Measurements from ENCODE around the gene CHRNB2.
A peak's percentile ranks its signal among the peaks of the same experiment; 100 is the strongest.

CHRNB2 gene

GRCh38 chr1:154599658-154600057 lies 32.1 kb downstream of the CHRNB2 start:
- peaks cover 80% of the 10 kb centered on the region for H3K36me3 ChIP-seq (ENCODE audit: insufficient read depth, low read length)
- no peaks in the 10 kb centered on the region for H3K27me3 ChIP-seq (ENCODE audit: insufficient read depth, low read length)
- peaks cover 6% of the 10 kb centered on the region; the same call in 1 of the 2 replicates for H3K4me1 ChIP-seq (ENCODE audit: insufficient read depth, low read length)
- no peak overlapping the region for H3K9ac ChIP-seq (ENCODE audit: low read depth, low read length)
- H3K9me3 ChIP-seq (ENCODE audit: insufficient read depth, low read depth, low read length), result no peaks in the 10 kb centered on the region
- no peak overlapping the region for H3K4me3 ChIP-seq (ENCODE audit: low read length)
- H3K27ac ChIP-seq (ENCODE audit: low read depth, low read length), result no peak overlapping the region
- WGBS, result 80% methylated on average over 2 of the region's 3 CpGs

- no peaks in the 10 kb centered on the region for H3K9me3 ChIP-seq (ENCODE audit: insufficient read depth, low read depth, low read length)
- no peaks in the 10 kb centered on the region for H3K27me3 ChIP-seq (ENCODE audit: insufficient read depth, low read length)
- H3K4me3 ChIP-seq (ENCODE audit: low read length), result no peak overlapping the region
- no peak overlapping the region for H3K27ac ChIP-seq (ENCODE audit: low read depth, low read length)
- H3K36me3 ChIP-seq (ENCODE audit: insufficient read depth, low read length), result peaks cover 54% of the 10 kb centered on the region
- peaks cover 9% of the 10 kb centered on the region for H3K4me1 ChIP-seq (ENCODE audit: insufficient read depth, low read length)
- 91% methylated on average over 2 of the region's 2 CpGs for WGBS
- no peak overlapping the region for H3K9ac ChIP-seq (ENCODE audit: low read depth, low read length)
These were observed 35.7 kb downstream of the CHRNB2 start for GRCh38 chr1:154603317-154603716.

- H3K9me3 ChIP-seq (ENCODE audit: insufficient read depth, low read depth, low read length), result no peaks in the 10 kb centered on the region
- no peak overlapping the region for H3K27ac ChIP-seq (ENCODE audit: low read depth, low read length)
- H3K9ac ChIP-seq (ENCODE audit: low read depth, low read length), result no peak overlapping the region
- H3K27me3 ChIP-seq (ENCODE audit: insufficient read depth, low read length), result no peaks in the 10 kb centered on the region
- peaks cover 35% of the 10 kb centered on the region for H3K36me3 ChIP-seq (ENCODE audit: insufficient read depth, low read length)
- WGBS, result 93% methylated on average over 2 of the region's 2 CpGs
- no peak overlapping the region for H3K4me3 ChIP-seq (ENCODE audit: low read length)
- peaks cover 24% of the 10 kb centered on the region for H3K4me1 ChIP-seq (ENCODE audit: insufficient read depth, low read length)
These were observed 38.0 kb downstream of the CHRNB2 start for GRCh38 chr1:154605534-154605933.

GRCh38 chr1:154607106-154607608 lies 39.6 kb downstream of the CHRNB2 start:
- Histone ChIP-seq H3K36me3 (ENCODE audit: insufficient read depth, low read length) (peaks cover 19% of the 10 kb centered on the region), H3K9ac (ENCODE audit: low read depth, low read length) (peak overlapping the region; percentile 96), H3K9me3 (ENCODE audit: insufficient read depth, low read depth, low read length) (no peaks in the 10 kb centered on the region), H3K4me1 (ENCODE audit: insufficient read depth, low read length) (peaks cover 39% of the 10 kb centered on the region), H3K27ac (ENCODE audit: low read depth, low read length) (peak overlapping the region; percentile 98), H3K27me3 (ENCODE audit: insufficient read depth, low read length) (no peaks in the 10 kb centered on the region), H3K4me3 (ENCODE audit: low read length) (peak overlapping the region; percentile 78)
- WGBS, result 13% methylated on average over 11 of the region's 11 CpGs

DNA sequence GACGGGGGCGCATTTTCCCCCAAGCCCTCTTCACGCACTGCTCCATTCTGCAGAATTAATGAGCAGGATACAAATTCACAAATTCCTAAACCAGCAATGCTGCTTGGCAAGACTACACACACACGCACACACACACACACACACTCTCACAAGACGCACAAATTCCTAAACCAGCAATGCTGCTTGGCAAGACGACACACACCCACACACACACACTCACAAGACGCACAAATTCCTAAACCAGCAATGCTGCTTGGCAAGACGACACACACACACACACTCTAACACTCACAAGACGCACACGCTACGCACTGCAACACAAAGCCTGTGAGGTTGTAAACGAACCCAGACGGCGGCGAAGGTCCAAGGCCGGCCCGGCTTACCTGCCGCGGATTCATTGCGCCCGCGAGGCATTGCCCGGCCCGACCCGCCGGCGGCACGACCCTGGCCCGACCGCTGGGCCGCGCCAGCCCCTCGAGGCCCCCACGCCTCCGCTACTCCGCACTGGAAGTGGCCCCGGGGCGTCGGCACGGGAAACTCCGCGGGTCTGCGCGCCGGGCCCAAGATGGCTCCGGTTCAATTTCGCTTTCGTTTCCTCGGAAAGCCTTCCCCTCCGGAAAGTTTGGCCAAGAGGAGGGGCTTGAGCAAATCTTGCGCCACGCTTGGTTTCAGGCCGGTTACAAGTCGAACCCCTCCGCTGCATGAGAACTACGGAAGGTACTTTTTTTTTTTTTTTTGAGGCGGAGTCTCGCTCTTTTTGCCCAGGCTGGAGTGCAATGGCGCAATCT lies 40.2 kb downstream of the CHRNB2 start, which contains the start of gene ADAR:
Gene ADAR, minus strand, starts transcription at position 578 of the 788 bp plus-strand sequence. Its CDS starts 180 bp downstream, at position 398.
- Histone ChIP-seq H3K4me1 (ENCODE audit: insufficient read depth, low read length) (peaks cover 39% of the 10 kb centered on the region), H3K27me3 (ENCODE audit: insufficient read depth, low read length) (no peaks in the 10 kb centered on the region), H3K36me3 (ENCODE audit: insufficient read depth, low read length) (peaks cover 13% of the 10 kb centered on the region), H3K27ac (ENCODE audit: low read depth, low read length) (peak within 1 kb of the TSS; percentile 98), H3K9me3 (ENCODE audit: insufficient read depth, low read depth, low read length) (no peaks in the 10 kb centered on the region), H3K9ac (ENCODE audit: low read depth, low read length) (peak within 1 kb of the TSS; percentile 96), H3K4me3 (ENCODE audit: low read length) (peak within 1 kb of the TSS; percentile 78)
- under 1% methylated on average over 59 of the region's 59 CpGs for WGBS

GRCh38 chr1:154608397-154609270 lies 41.1 kb downstream of the CHRNB2 start:
- Histone ChIP-seq H3K27ac (ENCODE audit: low read depth, low read length) (peak overlapping the region; percentile 98), H3K27me3 (ENCODE audit: insufficient read depth, low read length) (no peaks in the 10 kb centered on the region), H3K4me1 (ENCODE audit: insufficient read depth, low read length) (peaks cover 38% of the 10 kb centered on the region), H3K36me3 (ENCODE audit: insufficient read depth, low read length) (peaks cover 12% of the 10 kb centered on the region), H3K9me3 (ENCODE audit: insufficient read depth, low read depth, low read length) (no peaks in the 10 kb centered on the region), H3K4me3 (ENCODE audit: low read length) (peak overlapping the region; percentile 78), H3K9ac (ENCODE audit: low read depth, low read length) (peak overlapping the region; percentile 96)
- WGBS, result under 1% methylated on average over 25 of the region's 37 CpGs

- H3K4me1 ChIP-seq (ENCODE audit: insufficient read depth, low read length), result peaks cover 36% of the 10 kb centered on the region
- H3K27ac ChIP-seq (ENCODE audit: low read depth, low read length), result peak overlapping the region; percentile 98
- peak overlapping the region; percentile 78 for H3K4me3 ChIP-seq (ENCODE audit: low read length)
- 25% methylated on average over 11 of the region's 12 CpGs for WGBS
- H3K9me3 ChIP-seq (ENCODE audit: insufficient read depth, low read depth, low read length), result no peaks in the 10 kb centered on the region
- peaks cover 11% of the 10 kb centered on the region for H3K36me3 ChIP-seq (ENCODE audit: insufficient read depth, low read length)
- peak overlapping the region; percentile 59; the same call in 1 of the 2 replicates for H3K9ac ChIP-seq (ENCODE audit: low read depth, low read length)
- H3K27me3 ChIP-seq (ENCODE audit: insufficient read depth, low read length), result no peaks in the 10 kb centered on the region
These were observed 42.1 kb downstream of the CHRNB2 start for GRCh38 chr1:154609398-154610380.

GRCh38 chr1:154611150-154611862 lies 43.7 kb downstream of the CHRNB2 start:
- Histone ChIP-seq H3K4me1 (ENCODE audit: insufficient read depth, low read length) (peaks cover 47% of the 10 kb centered on the region), H3K27me3 (ENCODE audit: insufficient read depth, low read length) (no peaks in the 10 kb centered on the region), H3K36me3 (ENCODE audit: insufficient read depth, low read length) (no peaks in the 10 kb centered on the region), H3K9me3 (ENCODE audit: insufficient read depth, low read depth, low read length) (no peaks in the 10 kb centered on the region), H3K4me3 (ENCODE audit: low read length) (peak overlapping the region; percentile 29), H3K9ac (ENCODE audit: low read depth, low read length) (0 out of 2 replicates have a peak overlapping the region, but pooled peaks have one; percentile 30), H3K27ac (ENCODE audit: low read depth, low read length) (peak overlapping the region; percentile 86; the same call in 1 of the 2 replicates)
- 17% methylated on average over 9 of the region's 10 CpGs for WGBS

DNA sequence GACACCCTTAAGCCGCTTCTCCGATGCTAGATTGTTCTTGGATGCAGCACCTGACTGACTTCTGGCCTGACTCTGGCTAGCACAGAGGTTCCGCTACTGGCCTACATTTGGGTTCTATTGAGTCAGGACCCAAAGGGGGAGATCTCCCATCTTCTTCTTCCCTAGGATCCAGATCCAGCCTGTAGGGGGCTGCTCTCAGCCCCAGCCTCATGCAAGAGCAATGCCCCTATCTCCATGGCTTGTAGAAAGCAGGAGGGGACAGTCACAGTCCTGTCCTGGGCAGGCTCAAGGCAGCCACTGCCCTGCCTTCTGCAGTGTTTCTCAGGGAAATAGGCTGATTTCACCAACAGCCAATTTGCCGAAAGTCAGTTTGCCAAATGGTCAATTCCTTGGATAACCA lies 46.7 kb downstream of the CHRNB2 start:
- Histone ChIP-seq H3K36me3 (ENCODE audit: insufficient read depth, low read length) (no peaks in the 10 kb centered on the region), H3K9me3 (ENCODE audit: insufficient read depth, low read depth, low read length) (no peaks in the 10 kb centered on the region), H3K9ac (ENCODE audit: low read depth, low read length) (no peak overlapping the region), H3K4me3 (ENCODE audit: low read length) (no peak overlapping the region), H3K27me3 (ENCODE audit: insufficient read depth, low read length) (no peaks in the 10 kb centered on the region), H3K4me1 (ENCODE audit: insufficient read depth, low read length) (peaks cover 48% of the 10 kb centered on the region), H3K27ac (ENCODE audit: low read depth, low read length) (no peak overlapping the region)
- 94% methylated on average over 4 of the region's 4 CpGs for WGBS

DNA sequence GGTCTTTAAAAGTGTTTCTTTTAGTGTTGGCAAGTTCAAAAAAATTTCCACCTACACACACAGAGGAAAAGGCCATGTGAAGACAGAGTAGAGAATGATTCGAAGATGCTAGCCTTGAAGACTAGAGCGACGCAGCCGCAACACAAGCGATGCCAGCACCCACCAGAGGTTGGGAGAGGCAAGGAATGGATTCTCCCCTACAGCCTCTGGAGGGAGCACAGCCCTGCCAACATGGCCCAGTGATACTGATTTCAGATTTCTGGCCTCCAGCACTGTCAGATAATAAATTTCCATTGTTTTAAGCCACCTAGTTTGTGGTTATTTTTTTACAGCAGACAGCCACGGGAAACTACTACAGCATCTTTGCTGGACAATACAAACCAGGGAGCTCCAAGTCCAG lies 47.3 kb downstream of the CHRNB2 start:
- peak overlapping the region; percentile 41 for H3K27ac ChIP-seq (ENCODE audit: low read depth, low read length)
- H3K9me3 ChIP-seq (ENCODE audit: insufficient read depth, low read depth, low read length), result no peaks in the 10 kb centered on the region
- no peak overlapping the region for H3K4me3 ChIP-seq (ENCODE audit: low read length)
- no peaks in the 10 kb centered on the region for H3K36me3 ChIP-seq (ENCODE audit: insufficient read depth, low read length)
- H3K9ac ChIP-seq (ENCODE audit: low read depth, low read length), result no peak overlapping the region
- peaks cover 43% of the 10 kb centered on the region for H3K4me1 ChIP-seq (ENCODE audit: insufficient read depth, low read length)
- WGBS, result 86% methylated on average over 6 of the region's 6 CpGs
- H3K27me3 ChIP-seq (ENCODE audit: insufficient read depth, low read length), result no peaks in the 10 kb centered on the region
